H1 (cell line): ENCODE results near the gene JAKMIP1. TPM values are rescaled to one million over a fixed set of nuclear protein-coding genes. Genes with fewer than 3 reads are reported as not detected.

Source experiments
- CTCF ChIA-PET: fragments of 300-600 bp; sonication (Branson Sonifier 250); formaldehyde crosslinking; loops from one replicate; lab custom pipeline; 2021; ENCODE audit not compliant: partially characterized antibody; lab: Charles Lee
- POLR2A ChIA-PET: fragments of 300-600 bp; sonication (Branson Sonifier 250); formaldehyde crosslinking; loops from one replicate; lab custom pipeline; 2021; ENCODE audit warnings: inconsistent platforms; ENCODE audit not compliant: partially characterized antibody; lab: Charles Lee
- DNase-seq, 2 experiments: peaks; one replicate each; pipeline versions ENCODE4 v3.0.0 to v3.0.0-alpha.2; 2010 to 2022; ENCODE audit warnings: low spot score in 2 of 2, low read depth in 1 of 2, mixed read lengths in 1 of 2
- FAIRE-seq: peaks from 2 replicates; lab custom pipeline; 2011; peaks lifted over from hg19 to GRCh38; lab: Jason Lieb, UNC
- H2AFZ ChIP-seq: 2 replicates; pipeline ENCODE4 v1.8.1; 2012; ENCODE audit warnings: low read length, inconsistent platforms
- H2AK5ac ChIP-seq: 2 replicates; pipeline ENCODE4 v1.6.1; 2013; ENCODE audit warnings: low read depth, low read length
- H2BK120ac ChIP-seq: replicated peaks from 2 replicates; pipeline ENCODE3; 2013; ENCODE audit warnings: low read depth, low read length, inconsistent platforms
- H2BK12ac ChIP-seq: 2 replicates; pipeline ENCODE4 v1.6.1; 2013; ENCODE audit warnings: low read depth, low read length
- H2BK15ac ChIP-seq: 2 replicates; pipeline ENCODE4 v1.6.1; 2013; ENCODE audit warnings: low read length
- H2BK20ac ChIP-seq: 2 replicates; pipeline ENCODE4 v1.6.1; 2013; ENCODE audit warnings: low read length
- H2BK5ac ChIP-seq: 2 replicates; pipeline ENCODE4 v1.6.1; 2013; ENCODE audit warnings: low read depth, low read length
- H3K14ac ChIP-seq: 2 replicates; pipeline ENCODE4 v1.6.1; 2013; ENCODE audit warnings: inconsistent platforms; ENCODE audit not compliant: insufficient read length
- H3K18ac ChIP-seq: 2 replicates; pipeline ENCODE4 v1.6.1; 2013; ENCODE audit warnings: low read length; ENCODE audit errors: extremely low read depth
- H3K23ac ChIP-seq: 2 replicates; pipeline ENCODE4 v1.6.1; 2013; ENCODE audit warnings: inconsistent platforms; ENCODE audit not compliant: insufficient read length
- H3K23me2 ChIP-seq: 2 replicates; pipeline ENCODE4 v1.6.1; 2013; ENCODE audit warnings: low read depth, low read length
- H3K27ac ChIP-seq: 2 replicates; pipeline ENCODE4 v1.6.1; 2011; ENCODE audit warnings: low read depth, low read length, inconsistent platforms
- H3K27me3 ChIP-seq, 4 experiments: replicated peaks in 1 of 4; 1 replicate in 1 of 4; 2 replicates in 3 of 4; pipeline versions ENCODE4 v1.6.1 to v1.8.1; 2011 to 2013; ENCODE audit warnings: low read length in 3 of 4, mild to moderate bottlenecking in 3 of 4, inconsistent platforms in 2 of 4, mixed read lengths in 2 of 4, moderate library complexity in 1 of 4; ENCODE audit not compliant: control insufficient read depth in 3 of 4, insufficient read depth in 3 of 4; ENCODE audit errors: extremely low read depth in 1 of 4
- H3K36me3 ChIP-seq, 4 experiments: 2 replicates each; pipeline versions ENCODE4 v1.6.1 to v1.8.1; 2011 to 2013; ENCODE audit warnings: mild to moderate bottlenecking in 4 of 4, low read length in 3 of 4, moderate library complexity in 2 of 4, control low read depth in 1 of 4, inconsistent platforms in 1 of 4; ENCODE audit not compliant: insufficient read depth in 4 of 4, control insufficient read depth in 2 of 4
- H3K4ac ChIP-seq: replicated peaks from 2 replicates; pipeline ENCODE3; 2013; ENCODE audit warnings: low read length, low read depth, mixed read lengths, inconsistent platforms; ENCODE audit not compliant: insufficient read length
- H3K4me1 ChIP-seq, 4 experiments: replicated peaks in 1 of 4; 1 replicate in 1 of 4; 2 replicates in 3 of 4; pipeline versions ENCODE4 v1.6.1 to v1.8.1; 2011 to 2013; ENCODE audit warnings: low read length in 3 of 4, inconsistent platforms in 2 of 4, mixed read lengths in 1 of 4; ENCODE audit not compliant: insufficient read depth in 4 of 4, control insufficient read depth in 3 of 4
- H3K4me2 ChIP-seq, 2 experiments: 2 replicates each; pipeline versions ENCODE4 v1.6.1 to v1.8.1; 2011 to 2013; ENCODE audit warnings: low read depth in 2 of 2, low read length in 2 of 2, control low read depth in 1 of 2, inconsistent platforms in 1 of 2, mild to moderate bottlenecking in 1 of 2; ENCODE audit not compliant: insufficient read depth in 1 of 2
- H3K4me3 ChIP-seq, 4 experiments: fragments of 200-600, 300-600 bp in 1 of 4; sonication (generic), shearing (Covaris generic), sonication (Bioruptor Twin) in 1 of 4; 2 replicates each; pipeline versions ENCODE4 v1.5.1 to v1.8.1; 2011 to 2016; ENCODE audit warnings: low read length in 4 of 4, low read depth in 3 of 4, control low read depth in 2 of 4, inconsistent platforms in 2 of 4, mild to moderate bottlenecking in 2 of 4, mixed read lengths in 1 of 4, moderate library complexity in 1 of 4; ENCODE audit not compliant: insufficient read depth in 2 of 4; ENCODE audit errors: extremely low read depth in 1 of 4
- H3K56ac ChIP-seq: replicated peaks from 2 replicates; pipeline ENCODE3; 2013; ENCODE audit warnings: low read depth, mild to moderate bottlenecking, mixed read lengths, low read length, inconsistent platforms; ENCODE audit not compliant: insufficient read length
- H3K79me1 ChIP-seq: 2 replicates; pipeline ENCODE4 v1.6.1; 2013; ENCODE audit warnings: low read depth, low read length, control low read depth
- H3K79me2 ChIP-seq, 2 experiments: 2 replicates each; pipeline versions ENCODE4 v1.6.1 to v1.8.1; 2012 to 2013; ENCODE audit warnings: low read length in 2 of 2, mild to moderate bottlenecking in 2 of 2, inconsistent platforms in 1 of 2; ENCODE audit not compliant: insufficient read depth in 2 of 2, control insufficient read depth in 1 of 2
- H3K9ac ChIP-seq, 4 experiments: replicated peaks in 1 of 4; 1 replicate in 1 of 4; 2 replicates in 3 of 4; pipeline versions ENCODE4 v1.6.1 to v1.8.1; 2011 to 2013; ENCODE audit warnings: low read depth in 3 of 4, low read length in 3 of 4, control low read depth in 2 of 4, mild to moderate bottlenecking in 2 of 4, moderate library complexity in 2 of 4, inconsistent platforms in 1 of 4; ENCODE audit errors: extremely low read depth in 1 of 4
- H3K9me3 ChIP-seq, 2 experiments: 2 replicates each; pipeline versions ENCODE4 v1.6.1 to v1.8.1; 2012 to 2013; ENCODE audit warnings: mild to moderate bottlenecking in 2 of 2, moderate library complexity in 2 of 2, control low read depth in 1 of 2, inconsistent platforms in 1 of 2, low read depth in 1 of 2, low read length in 1 of 2, mixed read lengths in 1 of 2; ENCODE audit not compliant: insufficient read depth in 2 of 2
- H4K20me1 ChIP-seq, 2 experiments: replicated peaks in 1 of 2; 2 replicates each; pipeline versions ENCODE3 to v1.8.1; 2011 to 2013; ENCODE audit warnings: inconsistent platforms in 2 of 2, low read length in 2 of 2, mild to moderate bottlenecking in 1 of 2; ENCODE audit not compliant: insufficient read depth in 2 of 2, control insufficient read depth in 1 of 2
- H4K5ac ChIP-seq: 2 replicates; pipeline ENCODE4 v1.6.1; 2013; ENCODE audit warnings: low read length, low read depth, mixed read lengths, inconsistent platforms; ENCODE audit not compliant: insufficient read length
- H4K8ac ChIP-seq: 2 replicates; pipeline ENCODE4 v1.8.0; 2013; ENCODE audit warnings: mild to moderate bottlenecking, moderate library complexity, low read length, inconsistent platforms; ENCODE audit not compliant: insufficient read depth; ENCODE audit errors: extremely low read depth
- H4K91ac ChIP-seq: replicated peaks from 2 replicates; pipeline ENCODE3; 2013; ENCODE audit warnings: low read length, mixed read lengths, inconsistent platforms; ENCODE audit not compliant: insufficient read length
- POU5F1 ChIP-seq: IDR thresholded peaks from 2 replicates; pipeline ENCODE4 v1.6.1; 2011; ENCODE audit warnings: low read depth, mild to moderate bottlenecking, low read length, moderate library complexity
- WGBS, 2 experiments: shearing (Covaris generic) in 1 of 2; methylation state at CpG; one replicate each; pipeline versions ENCODE4 v1.1.6 to v1.1.7; 2013 to 2015; ENCODE audit warnings: low lambda C conversion rate in 2 of 2, mixed read lengths in 2 of 2, inconsistent platforms in 1 of 2, low coverage in 1 of 2, missing lambda C conversion rate in 1 of 2; ENCODE audit not compliant: insufficient replicate concordance in 2 of 2, insufficient coverage in 1 of 2, insufficient read length in 1 of 2; ENCODE audit errors: extremely low coverage in 1 of 2, missing lambda C conversion rate in 1 of 2; 5-methylcytosine and 5-hydroxymethylcytosine counted together
- polyA plus RNA-seq, 7 experiments: library from polyadenylated mRNA; depleted of rRNA in 3 of 7; stranded (reverse) in 5 of 7; unstranded in 2 of 7; fragments of >200 nt in 5 of 7; fragments of 200-250 nt in 2 of 7; gene quantifications; 1 replicate in 5 of 7; 2 replicates in 1 of 7; 4 replicates in 1 of 7; pipeline versions ENCODE4 v1.2.1 to v1.2.3, GENCODE V29; 2011 to 2013; ENCODE audit warnings: missing spikeins in 2 of 7, mixed read lengths in 2 of 7
- total RNA-seq: library from RNA; stranded (reverse); fragmentation: NEBNext Ultra II Directional; extraction: Animal tissue kit (Norgen Biotek cat#: 25700); gene quantifications from 2 replicates; pipeline ENCODE4 v1.2.1, GENCODE V29; 2021

The JAKMIP1 gene
- total and polyA plus RNA-seq, 2 of the 8 experiments (the other 6 are each of a cell fraction or from before 2014, with no cell fraction given) = 2.5 to 4.4 TPM

DNA sequence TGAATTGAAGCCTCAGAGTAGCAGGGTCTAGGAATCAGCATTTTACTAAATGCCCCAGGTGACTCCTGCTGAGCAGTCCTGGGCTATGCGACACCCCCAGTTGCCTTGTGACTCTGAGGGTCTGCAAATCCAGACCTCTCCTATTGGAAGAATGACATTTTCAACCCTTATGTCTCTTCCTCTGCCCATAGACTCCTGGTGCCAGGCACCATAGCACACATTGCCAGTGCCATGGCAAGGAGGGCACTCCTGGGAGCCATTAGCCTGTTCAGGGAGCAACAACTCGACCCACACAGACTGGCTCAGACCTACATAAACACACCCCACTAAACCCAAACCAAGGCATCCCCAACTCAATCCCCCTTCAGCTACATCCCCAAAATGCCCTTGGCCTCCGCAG is 3.7 kb upstream of the JAKMIP1 start:
- Histone ChIP-seq H3K18ac (no peak overlapping the region), H3K79me2 (no peaks in the 10 kb centered on the region), H4K8ac (no peak overlapping the region), H2BK5ac (no peak overlapping the region), H3K14ac (no peak overlapping the region), H2BK15ac (no peak overlapping the region), H2AK5ac (no peak overlapping the region), H3K4ac (no peak overlapping the region), H4K5ac (no peak overlapping the region), H3K23ac (no peak overlapping the region), H3K79me1 (no peaks in the 10 kb centered on the region), H3K9me3 (no peaks in the 10 kb centered on the region), H3K4me2 (no peak overlapping the region), H2BK12ac (no peak overlapping the region), H3K56ac (no peak overlapping the region), H2BK20ac (no peak overlapping the region), H3K23me2 (peaks cover 15% of the 10 kb centered on the region; the same call in 1 of the 2 replicates), H4K20me1 (no peaks in the 10 kb centered on the region)
- POLR2A ChIA-PET = interaction anchor here (1.5 kb wide), 1 partner anchor 8 kb away, joined by 3 read pairs; no protein-coding TSS in a partner anchor
- no peak for TF ChIP-seq POU5F1
- TF ChIP-seq, all 59 proteins: peak for 0
- no peak overlapping the region for H4K91ac ChIP-seq
- CTCF ChIA-PET = interaction anchor here (0.9 to 1.4 kb wide), 3 partner anchors 10 to 123 kb away, joined by 3 to 4 read pairs (median 4); no protein-coding TSS in a partner anchor
- DNase-seq = no peak
- no peak overlapping the region for H3K9ac ChIP-seq
- FAIRE-seq = no peak
- no peak overlapping the region for H3K27ac ChIP-seq
- no peak overlapping the region for H2AFZ ChIP-seq
- H3K4me3 ChIP-seq = no peak overlapping the region
- H3K36me3 ChIP-seq = no peaks in the 10 kb centered on the region
- peaks cover 0 to 10% (median 4%) of the 10 kb centered on the region in 4 experiments; a peak in 4 of 7 replicates for H3K4me1 ChIP-seq
- H3K27me3 ChIP-seq = peaks cover 0 to 12% (median 9%) of the 10 kb centered on the region in 4 experiments; a peak in 5 of 7 replicates
- no peak overlapping the region for H2BK120ac ChIP-seq
- WGBS, 2 experiments = 94% methylated on average over 3 of the region's 3 CpGs; no CpG with 5 or more reads in 1 of the 2 experiments
